Activated gamma-delta T cell treated with Interleukin-2 at 50 U/mL for 16 hours (primary cell): ENCODE data around the gene EGLN2.
"Not testable (repeated sequence)": the region's sequence is repeated elsewhere in the genome, so short reads cannot be mapped to it uniquely, and the experiment has no call there.

Experiments
- DNase-seq: peaks from one replicate; pipeline ENCODE4 v3.0.0-alpha.2; 2020

The EGLN2 gene

DNA sequence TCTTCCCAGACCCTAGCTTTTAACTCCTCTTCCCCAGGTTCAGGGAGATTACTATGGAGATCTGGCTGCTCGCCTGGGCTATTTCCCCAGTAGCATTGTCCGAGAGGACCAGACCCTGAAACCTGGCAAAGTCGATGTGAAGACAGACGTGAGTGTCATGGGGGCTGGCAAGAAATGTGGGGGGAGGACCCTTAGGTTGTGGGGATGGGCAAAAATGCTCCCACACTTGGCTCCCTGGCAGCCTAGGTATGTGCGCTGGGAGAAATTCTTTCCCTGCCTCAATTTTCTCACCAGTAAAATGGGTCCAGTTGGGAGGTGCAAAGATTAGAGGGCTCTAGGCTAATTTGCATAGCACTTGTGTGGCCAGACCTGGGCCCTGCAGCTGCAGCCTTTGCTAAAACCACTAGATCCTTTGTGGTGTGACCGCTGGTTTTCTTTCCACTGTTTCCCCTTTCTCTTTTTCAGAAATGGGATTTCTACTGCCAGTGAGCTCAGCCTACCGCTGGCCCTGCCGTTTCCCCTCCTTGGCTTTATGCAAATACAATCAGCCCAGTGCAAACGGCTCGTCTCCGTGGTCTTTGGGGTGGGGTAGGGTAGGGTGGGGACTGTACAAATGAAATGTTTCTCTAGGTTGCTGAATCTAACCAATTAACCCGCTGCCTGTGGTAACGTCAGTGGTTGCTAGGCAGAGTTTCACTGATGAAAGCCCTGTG lies 21.9 kb upstream of the EGLN2 start:
- DNase-seq: peak; percentile 90

GRCh38 chr19:40777645-40777936 lies 21.4 kb upstream of the EGLN2 start:
- DNase-seq: no peak

- DNase-seq: peak; percentile 100
Measured at GRCh38 chr19:40777937-40778705, 20.9 kb upstream of the EGLN2 start, which contains the start of gene RAB4B. RAB4B (plus strand) TSS chr19:40778247; CDS start chr19:40778376, 129 bp downstream.

- no peak for DNase-seq
Measured at GRCh38 chr19:40778706-40779284, 20.2 kb upstream of the EGLN2 start.

DNA sequence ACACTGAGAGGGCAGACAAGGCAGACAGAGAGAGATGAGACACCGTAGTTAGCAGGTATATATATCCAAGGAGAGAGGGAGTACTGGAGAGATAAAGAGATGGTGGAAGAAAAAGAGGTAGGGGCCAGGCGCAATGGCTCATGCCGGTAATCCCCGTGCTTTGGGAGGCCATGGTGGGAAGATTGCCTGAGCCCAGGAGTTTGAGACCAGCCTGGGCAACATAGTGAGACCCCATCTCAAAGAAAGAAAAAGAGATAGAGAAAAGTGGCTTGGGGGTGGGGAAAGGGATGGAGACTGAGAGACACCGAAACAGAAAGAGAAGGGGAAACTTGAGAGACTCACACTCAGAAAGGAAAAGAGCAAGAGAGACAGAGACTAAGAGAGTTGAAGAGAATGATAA lies 18.4 kb upstream of the EGLN2 start:
- DNase-seq: no peak

- DNase-seq: no peak
Measured at GRCh38 chr19:40781140-40781539, 17.9 kb upstream of the EGLN2 start.

- DNase-seq: no peak
Measured at GRCh38 chr19:40783711-40784110, 15.3 kb upstream of the EGLN2 start.

- DNase-seq: not testable (repeated sequence)
Measured at GRCh38 chr19:40784146-40784545, 14.8 kb upstream of the EGLN2 start.

- DNase-seq: no peak
Measured at GRCh38 chr19:40785526-40785925, 13.5 kb upstream of the EGLN2 start.

DNA sequence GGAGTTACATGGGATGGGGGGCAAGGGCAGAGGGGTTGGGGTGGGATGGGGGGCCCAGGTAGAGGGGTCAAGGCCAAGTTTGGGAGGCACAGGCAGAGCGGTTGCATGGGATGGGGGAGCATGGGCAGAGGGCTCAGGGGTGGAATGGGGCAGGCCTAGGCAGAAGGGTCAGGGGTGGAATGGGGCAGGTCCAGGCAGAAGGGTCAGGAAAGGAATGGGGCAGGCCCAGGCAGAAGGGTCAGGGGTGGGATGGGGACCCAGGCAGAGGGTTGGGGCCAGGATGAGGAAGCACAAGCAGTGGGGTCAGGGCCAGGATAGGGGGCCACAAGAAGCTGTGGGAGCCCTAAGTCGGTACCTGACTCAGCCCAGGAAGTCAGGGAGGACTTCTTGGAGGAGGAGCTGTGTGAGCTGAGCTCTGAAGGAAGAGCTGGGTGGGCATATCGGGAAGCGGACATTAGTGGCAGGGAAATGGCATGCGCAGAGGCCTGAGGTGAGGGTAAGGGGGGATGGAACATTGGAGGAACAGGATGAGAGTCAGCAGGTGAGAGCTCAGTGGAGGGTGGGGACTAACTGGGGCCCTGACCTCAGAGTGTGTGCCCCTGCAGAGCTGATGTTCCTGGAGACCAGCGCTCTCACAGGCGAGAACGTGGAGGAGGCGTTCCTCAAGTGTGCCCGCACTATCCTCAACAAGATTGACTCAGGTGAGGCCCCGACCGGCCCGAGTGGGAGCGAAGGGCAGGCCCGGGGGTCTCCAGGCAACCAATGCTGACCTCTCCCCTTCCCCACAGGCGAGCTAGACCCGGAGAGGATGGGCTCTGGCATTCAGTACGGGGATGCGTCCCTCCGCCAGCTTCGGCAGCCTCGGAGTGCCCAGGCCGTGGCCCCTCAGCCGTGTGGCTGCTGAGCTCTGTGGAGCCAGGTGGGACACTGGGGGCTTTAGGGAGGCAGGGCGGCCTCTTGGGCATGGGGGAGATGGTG lies 12.6 kb upstream of the EGLN2 start:
- DNase-seq: no peak

DNA sequence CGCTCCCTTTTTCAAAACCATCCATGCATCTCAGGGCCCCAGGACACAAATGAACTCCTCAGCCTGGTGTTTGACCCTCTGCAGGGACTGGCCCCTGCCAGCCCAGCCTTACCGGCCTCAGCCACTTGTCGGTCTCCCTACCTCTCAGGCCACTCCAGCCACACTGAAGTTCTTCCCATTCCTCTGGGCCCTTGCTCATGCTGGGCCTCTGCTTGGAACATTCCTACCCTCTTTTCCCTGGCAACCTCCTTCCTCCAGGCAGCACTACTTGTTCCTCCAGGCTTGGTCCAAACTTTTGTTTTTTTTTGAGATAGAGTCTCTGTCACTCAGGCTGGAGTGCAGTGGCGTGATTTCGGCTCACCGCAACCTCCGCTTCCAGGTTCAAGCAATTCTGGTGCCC lies 7.6 kb upstream of the EGLN2 start:
- no peak for DNase-seq

GRCh38 chr19:40791996-40792395 lies 7.0 kb upstream of the EGLN2 start:
- no peak for DNase-seq

GRCh38 chr19:40797166-40797962 lies 1.6 kb upstream of the EGLN2 start:
- no peak for DNase-seq

- peak; percentile 69 for DNase-seq
Measured at GRCh38 chr19:40797963-40798682, 868 bp upstream of the EGLN2 start.

- no peak for DNase-seq
Measured at GRCh38 chr19:40799558-40800338, 757 bp downstream of the EGLN2 start.

GRCh38 chr19:40800339-40800996 lies 1.5 kb downstream of the EGLN2 start:
- DNase-seq: no peak

DNA sequence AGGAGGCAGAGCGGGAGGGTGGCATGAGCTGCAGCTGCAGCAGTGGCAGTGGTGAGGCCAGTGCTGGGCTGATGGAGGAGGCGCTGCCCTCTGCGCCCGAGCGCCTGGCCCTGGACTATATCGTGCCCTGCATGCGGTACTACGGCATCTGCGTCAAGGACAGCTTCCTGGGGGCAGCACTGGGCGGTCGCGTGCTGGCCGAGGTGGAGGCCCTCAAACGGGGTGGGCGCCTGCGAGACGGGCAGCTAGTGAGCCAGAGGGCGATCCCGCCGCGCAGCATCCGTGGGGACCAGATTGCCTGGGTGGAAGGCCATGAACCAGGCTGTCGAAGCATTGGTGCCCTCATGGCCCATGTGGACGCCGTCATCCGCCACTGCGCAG lies 2.0 kb downstream of the EGLN2 start:
- DNase-seq: no peak

- no peak for DNase-seq
Measured at GRCh38 chr19:40801426-40802299, 2.7 kb downstream of the EGLN2 start.
